C4-2B (cell line): ENCODE data around the gene DES.

ENCODE experiments used
- H3K27ac ChIP-seq: fragments of 450-650 bp; 2 replicates; pipeline ENCODE4 v1.5.1; 2017
- CTCF ChIP-seq: fragments of 450-650 bp; conservative IDR thresholded peaks from 2 replicates; pipeline ENCODE4 v1.5.1; 2017; ENCODE audit warnings: mild to moderate bottlenecking
- ZFX ChIP-seq: fragments of 450-650 bp; IDR thresholded peaks from 2 replicates; pipeline ENCODE4 v1.6.1; 2017

The DES gene

DNA sequence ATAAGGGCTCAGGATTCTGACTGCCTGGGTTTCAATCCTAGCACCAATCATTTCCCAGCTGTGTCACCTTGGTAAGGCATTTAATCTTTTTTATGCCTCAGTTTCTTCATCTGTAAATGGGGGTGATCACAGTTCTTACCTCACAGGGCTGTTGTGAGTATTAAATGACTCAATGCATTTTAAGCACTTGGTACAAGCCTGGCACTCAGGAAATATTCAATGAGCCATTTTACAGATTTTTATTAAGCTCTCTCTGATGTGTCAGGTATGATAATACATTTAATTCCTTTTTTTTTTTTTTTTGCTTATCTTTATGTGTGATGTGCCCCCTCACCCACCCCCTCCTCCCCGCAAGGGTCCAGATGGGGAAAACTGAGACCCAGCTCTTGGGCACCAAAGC lies 28.5 kb downstream of the DES start:
- H3K27ac ChIP-seq: no peak overlapping the region
- TF ChIP-seq CTCF (no peak), ZFX (no peak)

GRCh38 chr2:219447242-219448098 lies 29.3 kb downstream of the DES start:
- TF ChIP-seq ZFX (no peak), CTCF (no peak)
- no peak overlapping the region for H3K27ac ChIP-seq

DNA sequence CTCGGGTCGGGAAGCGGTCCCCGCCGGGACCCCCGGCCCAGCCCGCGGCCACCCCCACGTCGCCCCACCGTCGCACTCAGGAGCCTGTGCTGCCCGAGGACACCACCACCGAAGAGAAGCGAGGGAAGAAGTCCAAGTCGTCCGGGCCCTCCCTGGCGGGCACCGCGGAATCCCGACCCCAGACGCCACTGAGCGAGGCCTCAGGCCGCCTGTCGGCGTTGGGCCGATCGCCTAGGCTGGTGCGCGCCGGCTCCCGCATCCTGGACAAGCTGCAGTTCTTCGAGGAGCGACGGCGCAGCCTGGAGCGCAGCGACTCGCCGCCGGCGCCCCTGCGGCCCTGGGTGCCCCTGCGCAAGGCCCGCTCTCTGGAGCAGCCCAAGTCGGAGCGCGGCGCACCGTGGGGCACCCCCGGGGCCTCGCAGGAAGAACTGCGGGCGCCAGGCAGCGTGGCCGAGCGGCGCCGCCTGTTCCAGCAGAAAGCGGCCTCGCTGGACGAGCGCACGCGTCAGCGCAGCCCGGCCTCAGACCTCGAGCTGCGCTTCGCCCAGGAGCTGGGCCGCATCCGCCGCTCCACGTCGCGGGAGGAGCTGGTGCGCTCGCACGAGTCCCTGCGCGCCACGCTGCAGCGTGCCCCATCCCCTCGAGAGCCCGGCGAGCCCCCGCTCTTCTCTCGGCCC lies 30.1 kb downstream of the DES start:
- H3K27ac ChIP-seq: no peak overlapping the region
- TF ChIP-seq CTCF (no peak), ZFX (no peak)

DNA sequence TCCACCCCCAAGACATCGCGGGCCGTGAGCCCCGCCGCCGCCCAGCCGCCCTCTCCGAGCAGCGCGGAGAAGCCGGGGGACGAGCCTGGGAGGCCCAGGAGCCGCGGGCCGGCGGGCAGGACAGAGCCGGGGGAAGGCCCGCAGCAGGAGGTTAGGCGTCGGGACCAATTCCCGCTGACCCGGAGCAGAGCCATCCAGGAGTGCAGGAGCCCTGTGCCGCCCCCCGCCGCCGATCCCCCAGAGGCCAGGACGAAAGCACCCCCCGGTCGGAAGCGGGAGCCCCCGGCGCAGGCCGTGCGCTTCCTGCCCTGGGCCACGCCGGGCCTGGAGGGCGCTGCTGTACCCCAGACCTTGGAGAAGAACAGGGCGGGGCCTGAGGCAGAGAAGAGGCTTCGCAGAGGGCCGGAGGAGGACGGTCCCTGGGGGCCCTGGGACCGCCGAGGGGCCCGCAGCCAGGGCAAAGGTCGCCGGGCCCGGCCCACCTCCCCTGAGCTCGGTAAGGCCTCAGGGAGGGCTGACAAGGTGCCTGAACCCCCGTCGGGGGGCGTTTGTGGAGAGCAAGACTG lies 30.7 kb downstream of the DES start:
- H3K27ac ChIP-seq: no peak overlapping the region
- TF ChIP-seq ZFX (no peak), CTCF (no peak)

DNA sequence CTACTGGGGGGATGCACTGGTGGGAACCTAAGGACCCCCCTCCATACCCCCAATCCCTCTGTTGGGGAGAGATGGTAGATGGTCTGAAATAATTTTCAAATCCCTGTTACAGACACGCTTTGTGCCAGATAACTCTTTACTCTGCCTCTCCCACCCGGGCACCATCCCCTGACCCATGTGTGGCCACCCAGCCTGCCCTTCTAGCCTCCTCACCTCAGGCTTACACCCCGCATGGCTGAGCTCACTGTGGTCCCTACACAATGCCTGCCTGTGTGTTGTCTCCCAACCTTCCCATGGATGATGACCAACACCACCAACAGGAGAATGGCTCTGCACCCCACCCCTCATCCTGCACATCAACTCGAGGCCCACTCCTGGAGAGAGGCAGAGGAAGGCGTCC lies 31.4 kb downstream of the DES start:
- H3K27ac ChIP-seq: no peak overlapping the region
- TF ChIP-seq CTCF (no peak), ZFX (no peak)

DNA sequence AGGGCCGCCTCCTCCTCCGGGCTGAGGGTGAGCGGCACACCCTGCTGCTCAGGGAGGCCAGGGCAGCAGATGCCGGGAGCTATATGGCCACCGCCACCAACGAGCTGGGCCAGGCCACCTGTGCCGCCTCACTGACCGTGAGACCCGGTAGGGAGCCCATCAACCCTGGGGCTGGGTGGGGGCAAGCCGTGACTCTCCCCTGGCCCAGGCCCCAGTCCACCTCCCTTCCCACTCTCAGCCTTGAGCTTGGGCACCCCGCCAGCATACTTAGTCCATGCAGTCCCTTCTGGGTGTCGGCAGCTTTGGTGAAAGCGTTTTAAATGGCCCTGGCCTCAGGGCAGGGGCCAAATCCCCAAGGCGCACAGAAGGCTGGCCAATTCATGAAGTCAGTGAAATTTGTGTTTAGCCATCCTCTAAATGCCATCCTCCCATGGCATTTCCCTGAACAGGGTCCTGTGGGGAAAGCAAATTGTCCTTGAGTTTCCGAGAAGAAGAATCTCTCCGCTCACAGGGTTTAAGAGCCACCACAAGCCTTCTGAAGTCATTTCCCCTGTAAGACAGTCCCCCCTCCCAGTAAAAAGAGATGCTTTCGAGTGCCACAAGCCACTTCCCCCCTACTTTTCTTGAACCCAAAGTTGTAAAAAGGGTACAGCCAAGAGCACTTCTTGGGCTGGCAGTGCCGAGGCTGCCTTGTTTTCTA lies 33.6 kb downstream of the DES start:
- no peak overlapping the region for H3K27ac ChIP-seq
- no peak for TF ChIP-seq ZFX
- no peak for TF ChIP-seq CTCF
